GM21619 (cell line): ENCODE results near the gene POGZ.
"Not testable (repeated sequence)": the region's sequence is repeated elsewhere in the genome, so short reads cannot be mapped to it uniquely, and the experiment has no call there.

Experiments
- ATAC-seq: cut with Tn5 transposase; IDR thresholded peaks from one replicate; pipeline ENCODE4 v1.9.1; 2021; ENCODE audit not compliant: unreplicated experiment

Gene POGZ

GRCh38 chr1:151425103-151425502 is 34.2 kb downstream of the POGZ start:
- no peak for ATAC-seq

- ATAC-seq, result no peak
Measured at GRCh38 chr1:151419819-151420218, 39.5 kb downstream of the POGZ start.

GRCh38 chr1:151418081-151418480 is 41.2 kb downstream of the POGZ start:
- no peak for ATAC-seq

GRCh38 chr1:151416231-151416630 is 43.1 kb downstream of the POGZ start:
- ATAC-seq, result no peak

GRCh38 chr1:151411884-151412283 is 47.4 kb downstream of the POGZ start:
- ATAC-seq, result no peak

- no peak for ATAC-seq
Measured at GRCh38 chr1:151408891-151409290, 50.4 kb downstream of the POGZ start.

- ATAC-seq, result no peak
Measured at GRCh38 chr1:151407304-151407703, 52.0 kb downstream of the POGZ start.

GRCh38 chr1:151406176-151406575 is 53.1 kb downstream of the POGZ start:
- no peak for ATAC-seq

- ATAC-seq, result no peak
Measured at GRCh38 chr1:151405187-151405951, 53.9 kb downstream of the POGZ start.

GRCh38 chr1:151403612-151404011 is 55.7 kb downstream of the POGZ start:
- ATAC-seq, result no peak

- no peak for ATAC-seq
Measured at GRCh38 chr1:151402764-151403163, 56.5 kb downstream of the POGZ start.

- ATAC-seq, result no peak
Measured at GRCh38 chr1:151401860-151402259, 57.4 kb downstream of the POGZ start.

- ATAC-seq, result no peak
Measured at GRCh38 chr1:151401125-151401788, 58.0 kb downstream of the POGZ start.

- ATAC-seq, result peak; percentile 72
Measured at GRCh38 chr1:151399324-151400171, 59.7 kb downstream of the POGZ start, which contains the start of gene PSMB4. PSMB4 (plus strand) TSS chr1:151399573; CDS start chr1:151399588, 15 bp downstream.

GRCh38 chr1:151396265-151396664 is 63.0 kb downstream of the POGZ start:
- not testable (repeated sequence) for ATAC-seq

GRCh38 chr1:151393583-151393982 is 65.7 kb downstream of the POGZ start:
- ATAC-seq, result no peak

- ATAC-seq, result no peak
Measured at GRCh38 chr1:151391079-151391563, 68.2 kb downstream of the POGZ start.

GRCh38 chr1:151390221-151391078 is 68.8 kb downstream of the POGZ start:
- ATAC-seq, result not testable (repeated sequence)

GRCh38 chr1:151386002-151386401 is 73.3 kb downstream of the POGZ start:
- no peak for ATAC-seq

GRCh38 chr1:151384584-151384983 is 74.7 kb downstream of the POGZ start:
- ATAC-seq, result no peak
